Upper lobe of right lung (tissue), 1 donor: Measurements from ENCODE around the gene FCN1. TPM values are rescaled to one million over a fixed set of nuclear protein-coding genes. Genes with fewer than 3 reads are reported as not detected.
A peak's percentile ranks its signal among the peaks of the same experiment; 100 is the strongest.
"Not testable (repeated sequence)": the region's sequence is repeated elsewhere in the genome, so short reads cannot be mapped to it uniquely, and the experiment has no call there.

Experiments used
- ATAC-seq: fragments of 200-7000 bp; cut with Tn5 transposase; one replicate; pipeline ENCODE4 v1.9.1; 2020; ENCODE audit warnings: mild to moderate bottlenecking, moderate library complexity
- DNase-seq: peaks from one replicate; pipeline ENCODE4 v3.0.0-alpha.2; 2020
- H3K27ac ChIP-seq: fragments of 200-600 bp; one replicate; pipeline ENCODE4 v1.8.0; 2022
- H3K27me3 ChIP-seq: fragments of 200-600 bp; one replicate; pipeline ENCODE4 v1.8.0; 2022; ENCODE audit warnings: mild to moderate bottlenecking
- H3K36me3 ChIP-seq: fragments of 200-600 bp; one replicate; pipeline ENCODE4 v1.8.0; 2022
- H3K4me1 ChIP-seq: fragments of 200-600 bp; one replicate; pipeline ENCODE4 v1.8.0; 2022
- H3K4me3 ChIP-seq: fragments of 200-600 bp; one replicate; pipeline ENCODE4 v1.8.0; 2022; ENCODE audit warnings: mild to moderate bottlenecking
- H3K9me3 ChIP-seq: fragments of 200-600 bp; one replicate; pipeline ENCODE4 v1.8.0; 2022
- intact Hi-C: fragments of 100-400 bp; cut with DNase I; formaldehyde crosslinking; loops from one replicate; pipeline ENCODE4 v1.11.0; 2022
- total RNA-seq: library from RNA; stranded (reverse); fragmentation: NEBNext Ultra II Directional; extraction: Animal tissue kit (Norgen Biotek cat#: 25700); gene quantifications from one replicate; pipeline ENCODE4 v1.2.1, GENCODE V29; 2021
- TF ChIP-seq, protein P1 (sequence below): fragments of 200-600 bp; IDR thresholded peaks from one replicate; pipeline ENCODE4 v1.8.0; 2022; ENCODE audit warnings: antibody characterized with exemption
- donor health status: DM: no; HTN: yes; CAD: no; lungs with severe emphysema.

Gene FCN1
- total RNA-seq, 1 donor from 2014 or later = 63.0 TPM

DNA sequence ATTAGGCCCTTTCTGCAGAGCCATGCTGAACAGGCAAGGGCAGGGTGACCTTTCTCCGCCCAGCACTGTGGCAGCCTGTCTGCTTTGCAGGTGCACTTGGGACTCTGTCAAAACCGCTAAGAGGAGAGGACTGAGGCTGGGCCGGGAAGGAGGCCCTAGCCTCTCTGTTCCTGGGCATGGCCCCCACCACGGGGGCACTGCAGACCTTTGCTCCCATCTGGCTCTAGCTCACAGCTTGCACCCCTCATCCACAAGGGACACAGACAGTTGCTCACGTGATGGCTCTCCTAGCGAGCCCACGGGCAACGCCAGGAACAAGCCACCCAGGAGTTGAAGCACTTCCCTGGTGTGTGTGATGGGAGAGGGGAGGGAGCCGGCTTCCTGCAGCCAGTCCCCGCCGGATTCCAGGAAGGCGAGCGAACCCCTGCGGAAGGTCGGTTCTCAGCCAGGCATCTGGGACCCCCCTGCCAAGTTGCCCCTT, 43.0 kb upstream of the FCN1 start:
- H3K36me3 ChIP-seq = no peaks in the 10 kb centered on the region
- H3K9me3 ChIP-seq = no peaks in the 10 kb centered on the region
- ATAC-seq (no peak), DNase-seq (peak; percentile 40)
- intact Hi-C loops = no loop called here
- peaks cover 4% of the 10 kb centered on the region for H3K4me1 ChIP-seq
- no peak overlapping the region for H3K27ac ChIP-seq
- H3K4me3 ChIP-seq = no peak overlapping the region
- TF ChIP-seq, protein P1, sequence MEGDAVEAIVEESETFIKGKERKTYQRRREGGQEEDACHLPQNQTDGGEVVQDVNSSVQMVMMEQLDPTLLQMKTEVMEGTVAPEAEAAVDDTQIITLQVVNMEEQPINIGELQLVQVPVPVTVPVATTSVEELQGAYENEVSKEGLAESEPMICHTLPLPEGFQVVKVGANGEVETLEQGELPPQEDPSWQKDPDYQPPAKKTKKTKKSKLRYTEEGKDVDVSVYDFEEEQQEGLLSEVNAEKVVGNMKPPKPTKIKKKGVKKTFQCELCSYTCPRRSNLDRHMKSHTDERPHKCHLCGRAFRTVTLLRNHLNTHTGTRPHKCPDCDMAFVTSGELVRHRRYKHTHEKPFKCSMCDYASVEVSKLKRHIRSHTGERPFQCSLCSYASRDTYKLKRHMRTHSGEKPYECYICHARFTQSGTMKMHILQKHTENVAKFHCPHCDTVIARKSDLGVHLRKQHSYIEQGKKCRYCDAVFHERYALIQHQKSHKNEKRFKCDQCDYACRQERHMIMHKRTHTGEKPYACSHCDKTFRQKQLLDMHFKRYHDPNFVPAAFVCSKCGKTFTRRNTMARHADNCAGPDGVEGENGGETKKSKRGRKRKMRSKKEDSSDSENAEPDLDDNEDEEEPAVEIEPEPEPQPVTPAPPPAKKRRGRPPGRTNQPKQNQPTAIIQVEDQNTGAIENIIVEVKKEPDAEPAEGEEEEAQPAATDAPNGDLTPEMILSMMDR = no peak
- no peaks in the 10 kb centered on the region for H3K27me3 ChIP-seq

DNA sequence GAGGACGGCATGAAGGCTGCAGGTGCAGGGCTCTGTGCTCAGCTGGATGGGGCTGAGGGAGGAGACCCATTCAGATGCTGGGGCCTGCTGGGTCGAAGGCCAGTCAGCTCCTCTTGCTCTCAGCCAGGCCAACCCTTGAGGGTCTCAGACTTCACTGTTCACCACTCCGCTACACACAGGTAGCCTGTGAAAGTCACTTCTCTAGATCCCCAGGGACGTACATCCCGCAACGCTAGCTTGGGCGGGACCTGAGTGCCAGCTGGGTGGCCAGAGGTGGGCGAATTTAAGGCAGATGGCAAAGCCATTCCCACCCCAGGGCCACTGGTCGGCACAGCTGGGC, 42.2 kb upstream of the FCN1 start:
- ATAC-seq (no peak), DNase-seq (peak; percentile 40)
- H3K4me1 ChIP-seq = peaks cover 4% of the 10 kb centered on the region
- TF ChIP-seq, protein P1 = no peak
- H3K9me3 ChIP-seq = no peaks in the 10 kb centered on the region
- no peak overlapping the region for H3K4me3 ChIP-seq
- no peaks in the 10 kb centered on the region for H3K36me3 ChIP-seq
- intact Hi-C loops = no loop called here
- H3K27me3 ChIP-seq = no peaks in the 10 kb centered on the region
- no peak overlapping the region for H3K27ac ChIP-seq

DNA sequence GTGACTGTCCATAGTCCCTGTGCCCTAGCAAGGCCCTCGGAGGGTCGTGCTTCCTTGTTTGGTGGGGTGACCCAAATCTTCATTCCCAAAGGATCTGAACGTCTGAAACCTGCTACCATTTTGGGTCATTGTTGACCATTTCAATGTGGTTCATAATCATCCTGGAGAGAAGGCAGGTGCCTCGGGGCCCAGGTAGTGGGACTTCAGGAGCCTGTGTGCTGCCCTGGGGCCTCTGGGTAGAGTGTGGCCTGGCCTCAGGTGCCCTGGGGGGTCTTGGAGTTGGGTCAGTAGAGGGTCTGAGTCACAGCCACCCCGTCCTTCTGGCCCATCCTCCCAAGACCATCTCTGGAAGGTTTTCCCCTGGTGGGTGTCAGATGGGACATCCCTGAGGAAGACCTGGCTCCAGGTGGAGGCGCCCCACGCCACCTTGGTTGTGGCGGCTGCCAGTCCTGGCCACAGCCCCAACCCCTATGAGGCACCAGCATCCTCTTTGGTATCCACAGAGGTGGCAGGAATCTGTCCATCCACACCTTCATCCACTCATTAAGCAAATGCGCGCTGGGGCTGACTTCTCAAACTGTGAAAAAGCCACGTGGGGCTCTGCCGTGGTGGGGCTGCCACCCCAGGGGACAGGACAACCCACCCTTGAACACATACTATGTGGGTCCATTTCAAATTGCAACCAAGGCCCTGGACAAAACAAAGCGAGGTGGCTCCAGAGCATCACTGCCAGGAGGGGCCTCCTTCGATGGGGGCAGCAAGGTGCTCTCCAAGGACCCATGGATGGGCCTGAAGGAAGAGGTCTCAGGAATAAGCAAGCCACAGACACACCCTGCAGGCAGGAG, 41.6 kb upstream of the FCN1 start:
- no peaks in the 10 kb centered on the region for H3K9me3 ChIP-seq
- H3K4me3 ChIP-seq = no peak overlapping the region
- peaks cover 4% of the 10 kb centered on the region for H3K4me1 ChIP-seq
- TF ChIP-seq, protein P1 = no peak
- H3K27me3 ChIP-seq = no peaks in the 10 kb centered on the region
- intact Hi-C loops = no loop called here
- peak; percentile 46 for DNase-seq
- H3K36me3 ChIP-seq = no peaks in the 10 kb centered on the region
- no peak overlapping the region for H3K27ac ChIP-seq
- ATAC-seq = no peak

DNA sequence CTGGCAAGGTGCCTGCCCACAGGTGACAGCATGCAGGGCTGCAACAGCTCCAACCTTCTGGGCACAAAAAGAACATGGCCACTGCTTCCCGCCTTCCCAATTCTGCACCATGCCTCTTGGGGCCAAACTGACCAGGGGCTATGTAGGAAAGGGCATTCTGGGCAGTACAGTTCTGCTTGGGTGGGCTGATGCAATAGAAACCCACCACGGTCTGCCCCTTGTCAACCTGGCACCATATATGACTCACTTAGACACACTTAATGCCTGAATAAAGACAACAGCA, 40.2 kb upstream of the FCN1 start:
- Histone ChIP-seq H3K4me3 (no peak overlapping the region), H3K4me1 (peaks cover 4% of the 10 kb centered on the region), H3K27me3 (no peaks in the 10 kb centered on the region), H3K36me3 (no peaks in the 10 kb centered on the region), H3K27ac (no peak overlapping the region), H3K9me3 (no peaks in the 10 kb centered on the region)
- intact Hi-C loops = no loop called here
- TF ChIP-seq, protein P1 = no peak
- ATAC-seq (no peak), DNase-seq (no peak)

DNA sequence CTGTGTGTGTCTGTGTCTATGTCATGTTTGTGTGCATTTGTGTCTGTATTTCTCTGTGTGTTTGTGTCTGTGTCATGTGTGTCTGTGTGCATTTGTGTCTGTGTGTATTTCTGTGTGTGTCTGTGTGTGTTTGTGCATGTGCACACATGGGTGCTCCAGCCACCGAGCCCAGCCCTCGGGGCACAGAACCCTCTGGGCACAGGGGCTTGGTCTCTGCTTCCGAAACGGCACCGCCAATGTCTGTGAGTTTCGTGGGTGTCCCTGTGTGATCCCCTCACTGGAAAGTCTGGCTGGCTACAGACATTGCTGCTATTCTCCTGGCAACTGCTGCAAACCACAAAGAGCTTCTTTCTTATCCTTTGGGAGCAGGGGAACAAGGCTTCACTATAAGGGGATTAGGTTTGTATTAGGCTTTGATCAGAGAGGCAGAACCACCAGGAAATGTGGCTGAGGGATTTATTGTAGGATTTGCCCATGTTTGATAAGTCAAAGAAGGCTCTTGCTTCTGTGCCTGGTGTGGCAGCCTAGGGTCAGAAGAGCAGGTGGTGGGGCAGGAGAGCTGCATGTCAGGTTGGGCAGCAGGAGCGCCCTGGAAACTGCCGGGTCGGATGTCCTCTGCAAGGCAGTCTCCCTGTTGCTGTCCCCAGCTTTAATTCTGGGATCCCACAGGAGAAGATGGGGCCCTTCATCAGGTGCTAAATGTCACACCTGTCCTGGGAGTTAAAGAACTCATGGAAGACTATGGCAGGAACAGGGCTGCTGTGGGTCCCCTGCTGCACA, 39.6 kb upstream of the FCN1 start:
- peak; percentile 32 for DNase-seq
- intact Hi-C loops = no loop called here
- Histone ChIP-seq H3K4me3 (no peak overlapping the region), H3K4me1 (peaks cover 4% of the 10 kb centered on the region), H3K9me3 (no peaks in the 10 kb centered on the region), H3K27ac (no peak overlapping the region), H3K27me3 (no peaks in the 10 kb centered on the region), H3K36me3 (no peaks in the 10 kb centered on the region)
- ATAC-seq = no peak
- TF ChIP-seq, protein P1 = no peak

DNA sequence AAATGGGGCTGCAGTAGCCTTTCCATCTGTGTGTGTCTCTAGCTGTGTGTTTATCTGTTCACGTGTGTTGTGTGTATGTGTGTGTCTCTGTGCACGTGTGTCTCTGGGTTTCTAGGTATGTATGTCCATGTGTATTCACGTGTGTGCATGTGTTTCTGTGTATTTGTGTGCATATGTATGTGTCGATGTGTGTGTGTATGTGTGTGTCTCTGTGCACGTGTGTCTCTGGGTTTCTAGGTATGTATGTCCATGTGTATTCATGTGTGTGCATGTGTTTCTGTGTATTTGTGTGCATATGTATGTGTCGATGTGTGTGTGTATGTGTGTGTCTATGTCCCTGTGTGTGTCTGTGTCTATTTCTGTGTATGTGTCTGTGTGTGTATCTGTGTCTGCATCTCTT, 38.7 kb upstream of the FCN1 start:
- H3K27ac ChIP-seq, H3K27me3 ChIP-seq, H3K9me3 ChIP-seq, H3K4me3 ChIP-seq, ATAC-seq, H3K36me3 ChIP-seq, DNase-seq, intact Hi-C loops, H3K4me1 ChIP-seq: not testable (repeated sequence)
